ENCODE data around the gene HIVEP2. TPM values are rescaled to one million over a fixed set of nuclear protein-coding genes. Genes with fewer than 3 reads are reported as not detected.

HIVEP2 gene
- total and polyA plus RNA-seq, 2 of the 4 experiments (the other 2 are of a cell fraction), result 4.3 to 11.3 TPM

DNA sequence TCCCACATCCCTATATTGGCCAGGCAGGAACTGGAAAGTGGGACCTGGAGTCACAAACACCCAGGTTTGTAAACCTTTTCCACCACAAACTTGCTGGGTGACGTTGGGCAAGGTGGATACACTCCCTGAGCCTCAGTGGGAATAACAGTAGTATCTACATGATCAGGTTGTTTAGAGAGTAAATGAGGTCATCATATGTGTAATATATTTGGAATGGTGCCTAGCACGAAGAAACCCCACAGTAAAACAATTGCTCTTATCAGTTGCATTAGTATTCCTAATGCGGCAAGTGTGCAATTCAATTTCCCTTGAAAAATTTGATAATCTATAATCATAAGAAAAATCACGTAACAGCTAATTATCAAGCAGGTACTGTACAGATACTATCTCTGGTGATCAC, 51.9 kb downstream of the HIVEP2 start:
- POLR2A ChIA-PET (ENCODE audit: unreplicated experiment), result no interaction called here

More for the DNA sequence above, 51.9 kb downstream of the HIVEP2 start:
- Histone ChIP-seq H3K79me1 (ENCODE audit: low read depth in 1 of 2, low read length in 2 of 2) (peaks cover 36 to 66% of the 10 kb centered on the region in 2 experiments), H3K18ac (ENCODE audit: low read depth, low read length) (no peak overlapping the region), H3K9ac (ENCODE audit: low read depth, low read length) (no peak overlapping the region), H3K56ac (ENCODE audit: extremely low read depth, insufficient read depth, low read length) (no peak overlapping the region), H3K23ac (ENCODE audit: low read depth, low read length) (no peak overlapping the region), H3K4me2 (ENCODE audit: low read depth, low read length) (peak overlapping the region; percentile 23; the same call in 1 of the 2 replicates), H4K20me1 (ENCODE audit: insufficient read depth, low read length) (no peaks in the 10 kb centered on the region; the same call in 1 of the 2 replicates), H2BK5ac (ENCODE audit: low read depth, low read length, poor library complexity, severe bottlenecking) (no peak overlapping the region), H2BK20ac (ENCODE audit: low read depth, low read length) (0 out of 2 replicates have a peak overlapping the region, but pooled peaks have one; percentile 12), H2AK9ac (replicated peaks; ENCODE audit: low read depth, low read length, poor library complexity) (no peak overlapping the region), H3K4ac (ENCODE audit: low read depth, low read length) (peak overlapping the region; percentile 21; the same call in 1 of the 2 replicates), H3K9me3 (ENCODE audit: control insufficient read depth, insufficient read depth, low read length) (no peaks in the 10 kb centered on the region), H4K5ac (ENCODE audit: low read depth, low read length) (no peak overlapping the region), H3K9me1 (ENCODE audit: insufficient read depth, low read length) (peaks cover 17% of the 10 kb centered on the region), H2AK5ac (ENCODE audit: low read depth, low read length) (no peak overlapping the region), H3K36me3 (ENCODE audit: control insufficient read depth, insufficient read depth, low read length) (no peaks in the 10 kb centered on the region), H2AFZ (replicated peaks; ENCODE audit: low read length, poor library complexity) (no peak overlapping the region), H2BK120ac (ENCODE audit: low read depth, low read length) (0 out of 2 replicates have a peak overlapping the region, but pooled peaks have one; percentile 3), H4K8ac (ENCODE audit: low read depth in 2 of 2, low read length in 2 of 2) (no peak overlapping the region), H3K27me3 (ENCODE audit: control insufficient read depth, insufficient read depth, low read length) (no peaks in the 10 kb centered on the region), H3K4me1 (ENCODE audit: control insufficient read depth, insufficient read depth, low read length) (peaks cover 13% of the 10 kb centered on the region), H3K4me3 (ENCODE audit: insufficient read depth, low read depth, low read length) (no peak overlapping the region), H2BK15ac (ENCODE audit: low read depth, low read length) (no peak overlapping the region), H4K91ac (ENCODE audit: insufficient read depth, low read depth, low read length) (no peak overlapping the region), H3K14ac (replicated peaks; ENCODE audit: low read depth, low read length) (0 out of 2 replicates have a peak overlapping the region, but pooled peaks have one; percentile 5), H3K27ac (ENCODE audit: insufficient read depth, low read length) (no peak overlapping the region)
- no TSS peak for BruUV-seq (replicated peaks)
- dilution Hi-C loops (cut with HindIII; ENCODE audit: low sequenced_read_pairs, unreplicated experiment), result no loop called here
- ATAC-seq (ENCODE audit: low read depth) (peak; percentile 43), DNase-seq (peak; percentile 86)
- TF ChIP-seq NFE2L2 (IDR thresholded peaks at IDR 0.05; ENCODE audit: low read depth, low read length), result no peak
- peak; percentile 50; the same call in 1 of the 2 replicates for TF ChIP-seq CEBPB (IDR thresholded peaks at IDR 0.05; ENCODE audit: low read depth, low read length)
- no peak for TF ChIP-seq CHD1 (IDR thresholded peaks at IDR 0.05; ENCODE audit: low read depth, low read length)
- TF ChIP-seq BHLHE40 (IDR thresholded peaks at IDR 0.05; ENCODE audit: low read depth, low read length), result no peak
- TF ChIP-seq MXI1 (IDR thresholded peaks at IDR 0.05; ENCODE audit: borderline replicate concordance, low read depth, low read length), result no peak
- TF ChIP-seq, protein P1, sequence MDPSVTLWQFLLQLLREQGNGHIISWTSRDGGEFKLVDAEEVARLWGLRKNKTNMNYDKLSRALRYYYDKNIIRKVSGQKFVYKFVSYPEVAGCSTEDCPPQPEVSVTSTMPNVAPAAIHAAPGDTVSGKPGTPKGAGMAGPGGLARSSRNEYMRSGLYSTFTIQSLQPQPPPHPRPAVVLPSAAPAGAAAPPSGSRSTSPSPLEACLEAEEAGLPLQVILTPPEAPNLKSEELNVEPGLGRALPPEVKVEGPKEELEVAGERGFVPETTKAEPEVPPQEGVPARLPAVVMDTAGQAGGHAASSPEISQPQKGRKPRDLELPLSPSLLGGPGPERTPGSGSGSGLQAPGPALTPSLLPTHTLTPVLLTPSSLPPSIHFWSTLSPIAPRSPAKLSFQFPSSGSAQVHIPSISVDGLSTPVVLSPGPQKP (IDR thresholded peaks at IDR 0.05; ENCODE audit: borderline replicate concordance, low read depth, low read length), result no peak
- TF ChIP-seq MAFK (IDR thresholded peaks at IDR 0.05; ENCODE audit: low read depth, low read length), result no peak
- peak; percentile 38; the same call in 1 of the 2 replicates for TF ChIP-seq FOS (IDR thresholded peaks at IDR 0.05; ENCODE audit: low read depth, low read length)
- no peak for TF ChIP-seq CTCF (conservative IDR thresholded peaks at IDR 0.05; ENCODE audit: low read depth, low read length)
- WGBS, 2 experiments (ENCODE audit: extremely low coverage in 2 of 2, insufficient read length in 1 of 2), result no CpG with 5 or more reads among the region's 4 CpGs
- in situ Hi-C loops (cut with MboI; ENCODE audit: low sequenced_read_pairs), result no loop called here
- intact Hi-C loops (cut with micrococcal nuclease), result no loop called here
- CTCF ChIA-PET, result no interaction called here
